IPS-20b (cell line): Measurements from ENCODE around the gene GPR142.

Experiments used
- H3K27ac ChIP-seq: one replicate; pipeline ENCODE4 v1.5.1; 2013; ENCODE audit warnings: low read length
- H3K27me3 ChIP-seq: 2 replicates; pipeline ENCODE4 v1.6.1; 2013; ENCODE audit warnings: mild to moderate bottlenecking, low read length, inconsistent platforms; ENCODE audit not compliant: insufficient read depth
- H3K36me3 ChIP-seq: 2 replicates; pipeline ENCODE4 v1.6.1; 2013; ENCODE audit warnings: low read depth, mild to moderate bottlenecking, inconsistent platforms, low read length, moderate library complexity; ENCODE audit not compliant: insufficient read depth
- H3K4me1 ChIP-seq: 2 replicates; pipeline ENCODE4 v1.6.1; 2013; ENCODE audit warnings: mild to moderate bottlenecking, control low read depth, inconsistent platforms, low read length, moderate library complexity; ENCODE audit not compliant: insufficient read depth
- H3K4me3 ChIP-seq: 2 replicates; pipeline ENCODE4 v1.5.1; 2013; ENCODE audit warnings: mild to moderate bottlenecking, low read length, inconsistent platforms
- H3K9ac ChIP-seq: 2 replicates; pipeline ENCODE4 v1.6.1; 2013; ENCODE audit warnings: low read depth, mild to moderate bottlenecking, inconsistent platforms, low read length, moderate library complexity
- H3K9me3 ChIP-seq: 2 replicates; pipeline ENCODE4 v1.6.1; 2013; ENCODE audit warnings: mild to moderate bottlenecking, low read depth, low read length, inconsistent platforms; ENCODE audit not compliant: insufficient read depth

The GPR142 gene

DNA sequence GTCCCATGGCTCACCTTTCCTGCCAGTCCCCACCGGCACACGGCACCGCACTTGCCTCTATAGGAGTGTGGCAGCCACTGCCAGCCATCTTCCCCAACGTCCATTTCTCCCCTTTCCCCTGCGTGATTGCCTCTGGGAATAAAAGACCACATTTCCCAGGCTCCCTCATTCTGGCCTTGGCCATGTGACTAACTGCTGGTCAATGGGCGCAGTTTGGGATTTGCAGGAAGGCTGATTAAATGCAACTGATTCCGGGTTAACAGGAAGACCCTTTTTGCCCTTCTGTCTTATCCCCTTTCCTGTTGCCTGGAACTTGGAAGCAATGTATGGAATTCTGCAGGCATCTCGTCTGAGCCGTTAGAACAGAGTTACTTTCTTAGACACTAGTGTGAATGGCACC lies 8.6 kb upstream of the GPR142 start:
- peaks cover 54% of the 10 kb centered on the region for H3K27me3 ChIP-seq
- H3K36me3 ChIP-seq: no peaks in the 10 kb centered on the region
- no peak overlapping the region for H3K27ac ChIP-seq
- H3K4me1 ChIP-seq: peaks cover 10% of the 10 kb centered on the region; the same call in 1 of the 2 replicates
- H3K9me3 ChIP-seq: no peaks in the 10 kb centered on the region
- H3K9ac ChIP-seq: no peak overlapping the region
- H3K4me3 ChIP-seq: no peak overlapping the region

- Histone ChIP-seq H3K27me3 (peaks cover 41% of the 10 kb centered on the region), H3K9me3 (no peaks in the 10 kb centered on the region), H3K4me1 (peaks cover 10% of the 10 kb centered on the region; the same call in 1 of the 2 replicates), H3K4me3 (no peak overlapping the region), H3K27ac (no peak overlapping the region), H3K9ac (no peak overlapping the region), H3K36me3 (no peaks in the 10 kb centered on the region)
Measured at GRCh38 chr17:74359916-74360315, 7.4 kb upstream of the GPR142 start.

DNA sequence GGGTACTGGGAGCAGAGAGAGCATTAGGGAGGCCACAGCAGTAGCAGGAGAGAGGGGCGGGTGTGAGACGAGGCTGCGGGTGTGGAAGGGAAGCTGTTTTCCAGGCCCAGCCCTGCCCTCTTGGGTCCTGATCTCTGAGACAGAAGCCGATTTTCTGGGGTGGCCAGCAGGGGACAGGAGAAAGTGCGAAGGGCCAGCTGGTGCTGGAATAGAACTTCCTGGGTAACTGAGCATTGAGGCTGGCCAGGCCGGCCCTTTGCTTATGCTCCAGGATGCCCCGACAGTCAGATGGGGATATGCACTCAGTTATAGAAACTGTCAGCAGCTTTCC lies 6.4 kb upstream of the GPR142 start:
- Histone ChIP-seq H3K9me3 (no peaks in the 10 kb centered on the region), H3K27ac (no peak overlapping the region), H3K36me3 (no peaks in the 10 kb centered on the region), H3K4me3 (peak overlapping the region; percentile 70; the same call in 1 of the 2 replicates), H3K4me1 (peaks cover 10% of the 10 kb centered on the region; the same call in 1 of the 2 replicates), H3K9ac (peak overlapping the region; percentile 73; the same call in 1 of the 2 replicates), H3K27me3 (peaks cover 32% of the 10 kb centered on the region)

DNA sequence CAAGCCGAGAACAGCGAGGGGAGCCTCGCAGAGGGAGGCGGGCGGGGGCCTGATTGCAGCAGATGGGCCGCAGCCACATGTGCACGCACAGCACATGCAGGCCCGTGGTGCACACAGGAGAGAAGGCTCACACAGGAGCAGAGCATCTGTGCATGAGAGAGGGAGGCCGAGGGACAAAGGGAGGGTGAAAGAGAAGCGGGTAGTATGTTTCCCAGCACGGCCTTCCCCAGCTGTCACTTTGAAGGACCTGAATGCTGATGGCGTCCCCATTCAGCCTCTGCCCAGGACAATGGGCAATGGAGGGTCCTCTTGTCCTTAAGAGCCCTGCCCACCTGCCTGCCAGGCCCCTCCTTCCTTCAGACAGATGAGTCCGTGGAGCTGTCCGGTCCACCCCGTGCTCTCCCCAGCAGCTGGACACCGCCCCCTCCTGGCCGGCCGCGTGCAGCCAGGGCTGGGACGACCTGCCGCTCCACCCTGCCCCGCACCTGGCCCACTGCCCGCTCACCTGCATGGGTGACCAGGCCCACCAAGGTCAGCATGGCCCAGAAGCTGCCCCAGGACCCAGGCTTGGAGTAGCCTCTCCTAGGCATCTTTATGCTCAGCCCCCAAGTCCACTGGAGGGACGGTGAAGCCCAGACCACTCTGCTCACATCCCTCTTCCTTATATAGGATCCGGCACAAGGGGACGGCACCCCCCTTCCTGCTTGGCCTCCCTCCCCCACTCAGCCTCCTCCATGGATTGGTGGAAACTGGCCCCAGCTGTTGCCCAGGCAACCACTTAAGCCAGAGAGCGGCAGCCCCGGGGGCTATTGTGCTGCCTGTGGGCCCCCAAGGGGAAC lies 5.9 kb upstream of the GPR142 start, which contains the start of gene BTBD17:
TSS of gene BTBD17 (minus strand) at position 639 of the 839 bp plus-strand sequence. CDS start at position 590, 49 bp downstream.
- H3K4me1 ChIP-seq: peaks cover 10% of the 10 kb centered on the region; the same call in 1 of the 2 replicates
- no peaks in the 10 kb centered on the region for H3K36me3 ChIP-seq
- H3K4me3 ChIP-seq: peak within 1 kb of the TSS; percentile 70; the same call in 1 of the 2 replicates
- H3K27ac ChIP-seq: peak within 1 kb of the TSS; percentile 85
- H3K27me3 ChIP-seq: peaks cover 26% of the 10 kb centered on the region
- H3K9me3 ChIP-seq: no peaks in the 10 kb centered on the region
- peak within 1 kb of the TSS; percentile 73; the same call in 1 of the 2 replicates for H3K9ac ChIP-seq

- H3K4me1 ChIP-seq: peaks cover 10% of the 10 kb centered on the region; the same call in 1 of the 2 replicates
- peak overlapping the region; percentile 70; the same call in 1 of the 2 replicates for H3K4me3 ChIP-seq
- H3K27ac ChIP-seq: peak overlapping the region; percentile 85
- no peaks in the 10 kb centered on the region for H3K9me3 ChIP-seq
- peaks cover 20% of the 10 kb centered on the region for H3K27me3 ChIP-seq
- no peaks in the 10 kb centered on the region for H3K36me3 ChIP-seq
- H3K9ac ChIP-seq: peak overlapping the region; percentile 73; the same call in 1 of the 2 replicates
Measured at GRCh38 chr17:74362069-74362405, 5.3 kb upstream of the GPR142 start.

GRCh38 chr17:74362810-74363498 lies 4.4 kb upstream of the GPR142 start:
- Histone ChIP-seq H3K36me3 (no peaks in the 10 kb centered on the region), H3K9ac (peak overlapping the region; percentile 73; the same call in 1 of the 2 replicates), H3K27me3 (peaks cover 18% of the 10 kb centered on the region), H3K27ac (peak overlapping the region; percentile 85), H3K9me3 (no peaks in the 10 kb centered on the region), H3K4me1 (peaks cover 10% of the 10 kb centered on the region; the same call in 1 of the 2 replicates), H3K4me3 (no peak overlapping the region; the same call in 1 of the 2 replicates)

- H3K27me3 ChIP-seq: peaks cover 12% of the 10 kb centered on the region
- peaks cover 3% of the 10 kb centered on the region; the same call in 1 of the 2 replicates for H3K4me1 ChIP-seq
- H3K4me3 ChIP-seq: no peak overlapping the region
- no peak overlapping the region for H3K27ac ChIP-seq
- no peak overlapping the region for H3K9ac ChIP-seq
- no peaks in the 10 kb centered on the region for H3K9me3 ChIP-seq
- H3K36me3 ChIP-seq: no peaks in the 10 kb centered on the region
Measured at GRCh38 chr17:74368341-74369081, 1.2 kb downstream of the GPR142 start.

- Histone ChIP-seq H3K27ac (no peak overlapping the region), H3K9ac (no peak overlapping the region), H3K27me3 (peaks cover 12% of the 10 kb centered on the region), H3K4me3 (no peak overlapping the region), H3K9me3 (no peaks in the 10 kb centered on the region), H3K36me3 (no peaks in the 10 kb centered on the region), H3K4me1 (peaks cover 3% of the 10 kb centered on the region; the same call in 1 of the 2 replicates)
Measured at GRCh38 chr17:74369221-74369620, 1.9 kb downstream of the GPR142 start.

DNA sequence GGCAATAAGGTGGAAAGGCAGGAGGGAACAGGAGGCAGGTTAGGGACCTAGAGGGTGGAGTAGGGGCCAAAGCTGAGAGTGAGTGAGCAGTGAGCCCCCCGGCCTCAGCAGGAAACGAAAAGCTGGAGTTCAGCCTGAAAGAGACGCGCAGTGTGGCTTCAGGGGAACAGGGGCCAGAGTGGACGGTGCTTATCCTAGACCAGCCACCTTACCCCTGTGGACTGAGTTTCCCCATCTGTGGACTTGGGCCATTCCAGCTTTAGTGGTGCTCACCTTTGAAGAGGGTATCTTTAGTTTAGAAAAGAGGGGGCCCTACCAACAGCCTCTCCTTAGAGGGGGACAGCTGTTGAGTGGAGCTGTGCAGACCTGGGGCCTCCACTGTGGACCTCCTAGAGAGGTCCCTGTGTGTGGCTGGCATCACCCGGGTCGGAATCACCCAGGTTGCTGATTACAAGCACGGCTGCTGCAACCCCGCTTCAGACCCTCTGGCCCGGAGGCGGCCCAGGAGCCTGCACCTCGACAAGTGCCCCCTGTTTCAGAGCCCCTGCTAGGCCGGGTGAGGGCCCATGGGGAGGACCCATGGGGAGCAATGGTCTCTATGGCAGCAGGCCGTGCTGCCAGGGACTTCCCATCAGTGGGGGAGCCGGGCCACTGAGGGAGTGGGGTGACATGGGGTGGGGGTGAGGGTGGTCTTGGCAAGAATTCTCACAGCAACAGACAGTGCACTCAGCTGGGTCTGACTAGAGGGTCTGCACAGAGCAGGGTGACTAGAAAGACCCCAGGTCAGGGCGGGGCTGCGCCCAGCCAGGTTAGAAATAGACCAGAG lies 2.6 kb downstream of the GPR142 start:
- peaks cover 3% of the 10 kb centered on the region; the same call in 1 of the 2 replicates for H3K4me1 ChIP-seq
- no peaks in the 10 kb centered on the region for H3K36me3 ChIP-seq
- no peak overlapping the region for H3K4me3 ChIP-seq
- no peaks in the 10 kb centered on the region for H3K9me3 ChIP-seq
- no peak overlapping the region for H3K9ac ChIP-seq
- H3K27ac ChIP-seq: no peak overlapping the region
- peaks cover 12% of the 10 kb centered on the region for H3K27me3 ChIP-seq

DNA sequence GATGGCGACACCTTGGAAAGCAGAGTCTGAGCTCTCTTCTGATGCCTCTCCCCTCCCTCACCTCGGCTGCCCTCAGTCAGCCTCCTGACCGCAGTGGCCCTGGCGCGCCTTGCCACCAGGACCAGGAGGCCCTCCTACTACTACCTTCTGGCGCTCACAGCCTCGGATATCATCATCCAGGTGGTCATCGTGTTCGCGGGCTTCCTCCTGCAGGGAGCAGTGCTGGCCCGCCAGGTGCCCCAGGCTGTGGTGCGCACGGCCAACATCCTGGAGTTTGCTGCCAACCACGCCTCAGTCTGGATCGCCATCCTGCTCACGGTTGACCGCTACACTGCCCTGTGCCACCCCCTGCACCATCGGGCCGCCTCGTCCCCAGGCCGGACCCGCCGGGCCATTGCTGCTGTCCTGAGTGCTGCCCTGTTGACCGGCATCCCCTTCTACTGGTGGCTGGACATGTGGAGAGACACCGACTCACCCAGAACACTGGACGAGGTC lies 4.4 kb downstream of the GPR142 start:
- H3K27ac ChIP-seq: no peak overlapping the region
- H3K9ac ChIP-seq: no peak overlapping the region
- H3K4me1 ChIP-seq: peaks cover 3% of the 10 kb centered on the region; the same call in 1 of the 2 replicates
- no peaks in the 10 kb centered on the region for H3K36me3 ChIP-seq
- no peaks in the 10 kb centered on the region for H3K9me3 ChIP-seq
- H3K27me3 ChIP-seq: peaks cover 12% of the 10 kb centered on the region
- no peak overlapping the region for H3K4me3 ChIP-seq
